ENCODE results near the gene XXYLT1. TPM values are rescaled to one million over a fixed set of nuclear protein-coding genes. Genes with fewer than 3 reads are reported as not detected.

Gene XXYLT1
- total RNA-seq, 1 donor from 2014 or later, result 9.8 TPM

GRCh38 chr3:195265363-195265976, 5.5 kb downstream of the XXYLT1 start:
- no peak for DNase-seq
- no peak for ATAC-seq
- intact Hi-C loops (cut with DNase I), result no loop called here
- H3K4me3 ChIP-seq, result no peak overlapping the region
- no peaks in the 10 kb centered on the region for H3K9me3 ChIP-seq
- peaks cover 20% of the 10 kb centered on the region for H3K4me1 ChIP-seq
- no peaks in the 10 kb centered on the region for H3K36me3 ChIP-seq
- H3K27me3 ChIP-seq, result no peaks in the 10 kb centered on the region
- TF ChIP-seq, protein P1, sequence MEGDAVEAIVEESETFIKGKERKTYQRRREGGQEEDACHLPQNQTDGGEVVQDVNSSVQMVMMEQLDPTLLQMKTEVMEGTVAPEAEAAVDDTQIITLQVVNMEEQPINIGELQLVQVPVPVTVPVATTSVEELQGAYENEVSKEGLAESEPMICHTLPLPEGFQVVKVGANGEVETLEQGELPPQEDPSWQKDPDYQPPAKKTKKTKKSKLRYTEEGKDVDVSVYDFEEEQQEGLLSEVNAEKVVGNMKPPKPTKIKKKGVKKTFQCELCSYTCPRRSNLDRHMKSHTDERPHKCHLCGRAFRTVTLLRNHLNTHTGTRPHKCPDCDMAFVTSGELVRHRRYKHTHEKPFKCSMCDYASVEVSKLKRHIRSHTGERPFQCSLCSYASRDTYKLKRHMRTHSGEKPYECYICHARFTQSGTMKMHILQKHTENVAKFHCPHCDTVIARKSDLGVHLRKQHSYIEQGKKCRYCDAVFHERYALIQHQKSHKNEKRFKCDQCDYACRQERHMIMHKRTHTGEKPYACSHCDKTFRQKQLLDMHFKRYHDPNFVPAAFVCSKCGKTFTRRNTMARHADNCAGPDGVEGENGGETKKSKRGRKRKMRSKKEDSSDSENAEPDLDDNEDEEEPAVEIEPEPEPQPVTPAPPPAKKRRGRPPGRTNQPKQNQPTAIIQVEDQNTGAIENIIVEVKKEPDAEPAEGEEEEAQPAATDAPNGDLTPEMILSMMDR (IDR thresholded peaks at IDR 0.05), result no peak
- H3K27ac ChIP-seq, result no peak overlapping the region

DNA sequence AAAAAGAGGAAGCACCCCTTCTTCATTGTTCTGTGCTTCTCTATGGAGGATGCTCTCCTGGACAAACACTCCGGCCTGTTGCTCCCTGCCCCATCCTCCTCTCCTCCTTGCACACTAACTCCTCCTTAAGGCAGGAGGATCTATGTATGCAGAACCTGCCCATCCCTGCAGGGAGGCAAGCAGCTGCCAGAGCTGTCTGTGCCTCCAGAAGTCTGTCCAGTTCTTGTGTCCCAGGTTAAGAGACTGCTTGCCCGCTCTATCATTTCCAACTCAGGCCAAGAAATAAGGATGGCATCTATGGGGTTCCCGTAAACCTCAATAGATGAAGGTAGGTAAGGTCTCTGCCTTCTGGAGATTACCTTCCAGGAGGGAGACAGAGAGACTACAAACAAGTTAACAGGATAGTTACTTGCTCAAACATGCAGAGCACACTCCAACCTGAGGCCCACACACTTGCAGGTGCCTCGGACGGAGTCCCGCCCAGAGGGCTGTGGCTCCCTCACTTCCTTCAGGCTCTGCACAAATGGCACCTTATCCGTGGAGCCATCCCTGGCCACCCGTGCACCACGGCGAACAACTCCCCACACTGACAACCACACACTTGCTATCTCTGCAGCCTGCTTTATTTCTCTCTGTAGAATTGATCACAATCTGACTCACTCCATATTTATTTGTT, 6.9 kb downstream of the XXYLT1 start:
- intact Hi-C loops (cut with DNase I), result no loop called here
- no peak for ATAC-seq
- no peak for DNase-seq
- Histone ChIP-seq H3K9me3 (no peaks in the 10 kb centered on the region), H3K27me3 (no peaks in the 10 kb centered on the region), H3K4me1 (peaks cover 14% of the 10 kb centered on the region), H3K36me3 (no peaks in the 10 kb centered on the region), H3K27ac (no peak overlapping the region), H3K4me3 (no peak overlapping the region)
- TF ChIP-seq, protein P1 (IDR thresholded peaks at IDR 0.05), result no peak

DNA sequence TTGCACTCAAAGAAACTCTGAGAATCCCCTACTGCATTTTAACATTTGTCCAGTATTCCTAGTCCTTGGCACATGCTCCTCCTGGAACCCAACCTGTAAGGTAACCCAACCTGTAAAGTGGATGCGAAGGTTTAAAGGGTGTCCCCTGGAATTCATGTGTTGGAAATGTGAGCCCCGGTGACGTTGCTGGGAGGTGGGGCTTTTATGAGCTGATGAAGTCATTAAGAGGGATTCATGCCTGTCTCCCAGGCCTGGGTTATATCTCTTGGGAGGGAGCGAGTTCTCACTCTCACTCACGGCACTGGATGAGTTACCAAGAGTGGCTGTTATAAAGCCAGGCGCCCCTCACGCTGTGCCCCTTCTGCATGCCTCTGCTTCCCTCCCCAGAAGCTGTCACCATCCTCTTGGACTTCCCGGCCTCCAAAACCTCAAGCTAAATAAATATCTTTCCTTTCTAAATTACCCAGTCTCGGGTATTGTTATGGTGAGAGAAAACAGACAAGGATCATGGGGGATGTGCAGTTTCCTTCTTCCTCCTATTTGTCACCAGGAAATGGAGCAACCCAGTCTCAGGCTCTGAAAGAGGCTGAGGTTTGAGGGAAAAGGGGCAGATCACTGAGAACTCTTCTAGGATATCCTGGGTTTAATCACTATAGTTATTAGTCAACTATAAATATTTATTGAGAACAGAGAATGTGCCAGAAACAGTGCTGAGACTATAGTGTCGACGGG, 7.6 kb downstream of the XXYLT1 start:
- H3K27ac ChIP-seq, result no peak overlapping the region
- intact Hi-C loops (cut with DNase I), result no loop called here
- no peaks in the 10 kb centered on the region for H3K9me3 ChIP-seq
- DNase-seq, result no peak
- ATAC-seq, result no peak
- H3K27me3 ChIP-seq, result no peaks in the 10 kb centered on the region
- TF ChIP-seq, protein P1 (IDR thresholded peaks at IDR 0.05), result no peak
- no peaks in the 10 kb centered on the region for H3K36me3 ChIP-seq
- H3K4me3 ChIP-seq, result no peak overlapping the region
- H3K4me1 ChIP-seq, result peaks cover 21% of the 10 kb centered on the region

DNA sequence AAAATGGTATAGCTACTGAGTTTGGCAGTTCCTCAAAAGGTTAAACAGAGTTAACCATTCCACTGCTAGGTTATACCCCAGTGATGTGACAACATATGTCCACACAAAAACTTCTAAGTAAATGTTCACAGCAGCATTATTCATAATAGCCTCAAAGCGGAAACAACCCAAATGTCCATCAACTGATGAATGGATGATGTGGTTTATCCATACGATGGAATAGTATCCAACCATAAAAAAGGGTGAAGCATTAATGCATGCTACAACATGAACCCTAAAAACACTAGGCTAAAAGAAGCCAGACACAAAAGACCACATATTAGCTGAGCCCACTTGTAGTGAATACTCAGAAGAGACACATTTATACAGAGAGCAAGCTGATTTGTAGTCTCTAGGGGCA, 9.0 kb downstream of the XXYLT1 start:
- intact Hi-C loops (cut with DNase I), result no loop called here
- H3K27ac ChIP-seq, result no peak overlapping the region

GRCh38 chr3:195260280-195260905, 10.6 kb downstream of the XXYLT1 start:
- intact Hi-C loops (cut with DNase I), result no loop called here
- peak overlapping the region; percentile 76 for H3K4me3 ChIP-seq
- no peaks in the 10 kb centered on the region for H3K9me3 ChIP-seq
- DNase-seq (no peak), ATAC-seq (peak; percentile 42)
- H3K27ac ChIP-seq, result peak overlapping the region; percentile 84
- H3K36me3 ChIP-seq, result no peaks in the 10 kb centered on the region
- peaks cover 26% of the 10 kb centered on the region for H3K4me1 ChIP-seq
- TF ChIP-seq, protein P1 (IDR thresholded peaks at IDR 0.05), result no peak
- no peaks in the 10 kb centered on the region for H3K27me3 ChIP-seq

More for the DNA sequence above, 9.0 kb downstream of the XXYLT1 start:
- no peak for DNase-seq
- Histone ChIP-seq H3K36me3 (no peaks in the 10 kb centered on the region), H3K9me3 (no peaks in the 10 kb centered on the region), H3K4me3 (no peak overlapping the region), H3K4me1 (peaks cover 26% of the 10 kb centered on the region), H3K27me3 (no peaks in the 10 kb centered on the region)
- no peak for ATAC-seq
- TF ChIP-seq, protein P1 (IDR thresholded peaks at IDR 0.05), result no peak
